Measurements from ENCODE around the gene CXCR3.
"Not testable (repeated sequence)": the region's sequence is repeated elsewhere in the genome, so short reads cannot be mapped to it uniquely, and the experiment has no call there.

The CXCR3 gene

DNA sequence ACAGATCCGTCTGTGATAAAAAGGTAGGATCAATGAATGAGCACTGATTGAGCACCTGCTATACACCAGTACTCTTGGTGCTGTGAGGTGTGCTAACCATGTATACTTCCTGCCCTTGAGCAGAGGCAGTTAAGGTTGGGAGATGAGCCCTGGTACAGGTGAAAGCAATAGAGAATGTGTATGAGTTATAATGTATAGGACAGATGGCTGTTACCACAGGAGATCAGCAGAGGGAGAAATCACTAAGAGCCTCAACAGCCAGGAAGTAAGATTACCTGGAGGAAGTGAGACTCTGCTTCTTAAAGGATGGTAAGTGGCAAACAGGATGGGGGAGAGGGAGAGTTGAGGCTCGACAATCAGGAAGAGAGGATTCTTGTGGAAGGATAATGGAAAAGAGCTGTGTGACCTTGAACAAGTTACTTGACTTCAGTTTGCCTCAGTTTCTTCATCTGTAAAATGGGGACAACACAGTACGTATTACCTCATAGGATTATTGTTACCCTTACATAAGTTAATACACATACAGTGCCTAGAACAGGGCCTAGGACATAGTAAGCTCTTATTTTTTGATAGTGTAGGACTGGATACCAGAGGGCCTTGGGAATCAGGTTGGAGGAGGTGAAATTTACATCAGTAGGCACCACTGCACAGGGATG, 9.1 kb downstream of the CXCR3 start:
- DNase-seq (ENCODE audit: low spot score): no peak

DNA sequence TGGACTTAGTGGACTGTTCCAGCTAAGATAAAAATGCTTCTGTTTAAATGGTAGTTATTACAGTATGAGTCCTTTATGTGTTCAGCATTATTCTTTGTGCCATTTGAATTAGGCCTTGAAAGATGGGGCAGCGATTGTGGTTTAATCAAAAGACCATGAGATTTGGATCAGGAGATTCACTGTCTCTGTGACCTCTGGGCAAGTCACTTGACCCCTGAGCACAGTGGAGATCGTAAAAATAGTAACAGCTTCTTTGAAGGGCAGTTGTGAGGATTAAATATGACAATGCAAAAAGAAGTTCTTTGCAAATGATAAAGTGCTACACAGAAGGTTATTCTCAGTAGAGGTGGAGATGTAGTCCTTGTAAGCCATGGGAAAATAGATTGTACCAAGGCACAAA, 10.8 kb downstream of the CXCR3 start:
- DNase-seq (ENCODE audit: low spot score): no peak

DNA sequence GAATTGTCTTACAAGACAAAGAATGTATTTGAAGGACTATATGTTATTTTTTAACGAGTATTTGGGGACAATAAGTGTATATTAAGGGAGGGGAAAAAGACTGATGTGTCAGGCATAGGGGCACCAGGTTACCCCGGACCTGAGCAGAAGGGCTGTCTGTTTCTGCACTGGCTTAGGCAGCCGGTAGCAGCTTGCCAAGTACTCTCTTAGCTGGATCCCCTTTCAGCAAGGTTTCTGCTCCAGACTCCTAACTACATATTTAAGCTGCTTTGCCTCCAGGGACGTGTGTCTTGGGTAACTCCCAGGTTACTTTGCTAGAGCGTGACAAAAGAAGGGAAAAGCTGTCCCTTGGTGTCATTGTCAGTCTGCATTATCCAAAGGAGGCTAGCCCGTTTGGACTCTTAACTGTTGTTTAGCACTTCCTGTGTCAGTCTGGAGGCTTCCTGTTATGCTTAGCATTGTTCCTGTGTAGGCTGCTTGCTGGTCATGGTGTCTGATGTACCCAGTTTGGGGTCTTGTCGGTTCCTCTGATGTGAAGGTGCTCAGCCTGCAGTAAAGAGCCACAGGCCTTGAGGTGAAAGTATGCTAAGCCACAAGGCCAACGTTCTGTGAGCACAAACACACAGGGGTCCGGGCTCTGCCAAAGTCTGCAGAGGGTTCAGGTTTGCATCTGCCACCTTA, 11.6 kb downstream of the CXCR3 start:
- no peak for DNase-seq (ENCODE audit: low spot score)

DNA sequence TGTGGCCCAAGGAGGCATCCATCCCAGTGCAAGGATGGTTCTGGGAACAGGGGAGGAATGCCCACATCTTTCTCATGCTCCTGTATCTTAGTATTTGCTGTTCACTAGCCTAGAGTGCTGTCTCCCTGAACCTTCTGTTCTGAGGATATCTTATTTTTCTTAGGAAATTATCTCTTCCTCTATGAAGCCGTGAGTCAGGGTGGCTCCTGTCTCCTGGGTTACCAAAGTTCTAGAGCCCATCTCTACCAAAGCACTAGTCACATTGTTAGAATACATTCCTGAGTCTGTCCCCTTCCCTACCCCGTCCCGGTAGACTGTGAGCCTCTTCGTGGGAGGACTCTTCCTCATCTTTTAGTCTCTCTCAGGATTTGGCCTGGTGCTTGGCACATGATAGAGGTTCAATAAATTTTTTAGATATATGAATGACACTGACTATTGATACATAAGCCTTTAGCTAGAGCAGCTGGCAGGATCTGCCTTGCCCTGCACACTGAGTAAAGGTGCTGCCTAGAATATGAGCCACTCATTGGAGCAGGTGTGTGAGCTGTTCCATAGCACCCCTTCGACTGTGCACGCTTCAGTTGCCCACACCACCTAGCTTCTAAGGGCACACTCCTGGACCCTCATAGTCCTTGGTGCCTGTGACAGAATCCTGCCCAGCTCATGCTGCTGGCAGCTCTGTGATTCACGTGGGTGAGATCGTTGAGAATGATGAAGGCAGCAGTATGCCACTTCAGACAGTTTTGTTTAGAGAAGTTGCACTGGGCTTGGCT, 13.3 kb downstream of the CXCR3 start:
- DNase-seq (ENCODE audit: low spot score): no peak

DNA sequence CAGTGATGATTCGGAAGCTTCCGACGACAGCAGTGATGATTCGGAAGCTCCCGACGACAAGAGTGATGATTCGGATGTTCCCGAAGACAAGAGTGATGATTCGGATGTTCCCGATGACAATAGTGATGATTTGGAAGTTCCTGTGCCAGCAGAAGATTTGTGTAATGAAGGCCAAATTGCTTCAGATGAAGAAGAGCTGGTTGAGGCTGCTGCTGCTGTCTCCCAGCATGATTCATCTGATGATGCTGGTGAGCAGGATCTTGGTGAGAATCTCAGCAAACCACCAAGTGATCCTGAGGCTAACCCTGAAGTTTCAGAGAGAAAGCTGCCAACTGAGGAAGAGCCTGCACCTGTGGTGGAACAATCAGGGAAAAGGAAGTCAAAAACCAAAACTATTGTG, 14.2 kb downstream of the CXCR3 start:
- DNase-seq (ENCODE audit: low spot score): no peak

DNA sequence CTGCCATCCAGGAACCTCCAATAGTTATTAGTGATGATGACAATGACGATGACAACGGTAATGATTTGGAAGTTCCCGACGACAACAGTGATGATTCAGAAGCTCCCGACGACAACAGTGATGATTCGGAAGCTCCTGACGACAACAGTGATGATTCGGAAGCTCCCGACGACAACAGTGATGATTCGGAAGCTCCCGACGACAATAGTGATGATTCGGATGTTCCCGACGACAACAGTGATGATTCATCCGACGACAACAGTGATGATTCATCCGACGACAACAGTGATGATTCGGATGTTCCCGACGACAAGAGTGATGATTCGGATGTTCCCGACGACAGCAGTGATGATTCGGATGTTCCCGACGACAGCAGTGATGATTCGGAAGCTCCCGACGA, 14.7 kb downstream of the CXCR3 start:
- no peak for DNase-seq (ENCODE audit: low spot score)

DNA sequence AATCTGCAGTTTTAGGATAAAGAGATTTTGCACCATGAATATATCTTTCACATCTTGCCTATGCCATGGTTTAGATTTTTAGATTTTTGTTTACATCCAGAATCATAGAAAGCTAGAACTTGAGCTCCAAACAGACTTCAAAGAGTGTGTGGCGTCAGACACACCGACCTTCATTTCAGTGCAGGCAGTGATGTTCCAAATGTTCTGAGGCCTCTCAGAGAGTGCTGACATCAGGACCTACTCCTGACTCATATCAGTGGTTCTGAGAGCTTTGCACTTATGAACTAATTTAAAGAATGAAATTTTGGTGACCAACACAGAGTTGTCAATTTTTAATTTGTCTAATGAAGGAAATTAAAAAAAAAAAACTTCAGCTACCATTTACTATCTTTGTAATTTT, 18.3 kb downstream of the CXCR3 start:
- DNase-seq (ENCODE audit: low spot score): no peak

DNA sequence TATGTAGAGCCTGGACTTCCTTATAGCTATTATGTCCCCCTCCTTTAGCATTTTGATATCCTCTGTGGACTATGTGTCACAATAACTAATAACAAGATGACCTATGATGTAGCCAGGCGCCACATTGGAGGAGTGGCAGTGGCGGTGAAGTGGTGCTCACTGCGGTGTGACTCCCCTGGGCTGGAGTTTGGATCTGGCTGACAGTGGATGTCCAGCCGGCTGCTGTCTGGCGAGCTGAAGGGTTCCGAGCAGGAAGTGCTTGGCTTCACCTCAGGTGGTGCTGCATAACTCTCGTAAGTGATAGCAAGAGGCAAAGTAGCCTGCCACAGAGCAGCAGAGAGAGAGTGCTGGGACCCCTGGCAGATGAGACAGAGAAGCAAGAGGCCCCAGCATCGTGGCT, 25.1 kb downstream of the CXCR3 start:
- not testable (repeated sequence) for DNase-seq (ENCODE audit: low spot score)

DNA sequence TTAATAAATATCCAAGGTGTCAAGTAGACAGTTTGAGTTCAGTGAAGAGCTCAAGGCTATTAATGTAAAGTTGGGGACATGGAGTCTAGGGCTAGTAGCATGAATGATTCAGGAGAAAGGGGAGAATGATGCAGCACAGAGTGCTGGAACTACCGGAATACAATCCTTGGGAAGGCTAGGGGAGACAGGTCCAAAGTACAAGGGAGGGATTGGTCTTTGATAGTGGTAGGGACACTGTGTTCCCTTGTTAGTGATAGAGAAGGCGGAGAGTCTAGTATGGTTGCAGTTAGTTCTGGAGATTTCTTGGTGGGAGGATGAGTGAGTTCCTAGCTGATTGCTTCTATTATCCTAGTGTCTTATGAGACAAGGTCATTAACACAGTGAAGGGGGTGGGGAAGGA, 31.4 kb downstream of the CXCR3 start:
- DNase-seq (ENCODE audit: low spot score): no peak

DNA sequence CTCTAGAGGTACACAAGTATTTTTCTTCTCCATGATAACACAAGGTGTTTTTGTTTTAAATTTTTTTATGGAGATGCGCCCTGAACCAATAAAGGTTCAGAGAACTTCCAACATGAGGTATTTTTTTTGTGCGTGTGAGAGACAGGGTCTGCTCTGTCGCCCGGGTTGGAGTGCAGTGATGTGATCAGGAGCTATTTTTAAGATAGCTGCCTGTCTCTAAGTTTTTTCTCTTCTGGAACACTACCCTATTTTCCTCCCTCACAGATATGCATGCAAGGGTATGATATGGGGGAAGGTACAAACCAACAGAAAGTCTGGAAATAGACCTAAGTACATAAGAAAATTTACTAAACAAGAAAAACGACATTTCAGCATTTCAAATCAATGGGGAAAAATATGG, 37.1 kb downstream of the CXCR3 start:
- no peak for DNase-seq (ENCODE audit: low spot score)

DNA sequence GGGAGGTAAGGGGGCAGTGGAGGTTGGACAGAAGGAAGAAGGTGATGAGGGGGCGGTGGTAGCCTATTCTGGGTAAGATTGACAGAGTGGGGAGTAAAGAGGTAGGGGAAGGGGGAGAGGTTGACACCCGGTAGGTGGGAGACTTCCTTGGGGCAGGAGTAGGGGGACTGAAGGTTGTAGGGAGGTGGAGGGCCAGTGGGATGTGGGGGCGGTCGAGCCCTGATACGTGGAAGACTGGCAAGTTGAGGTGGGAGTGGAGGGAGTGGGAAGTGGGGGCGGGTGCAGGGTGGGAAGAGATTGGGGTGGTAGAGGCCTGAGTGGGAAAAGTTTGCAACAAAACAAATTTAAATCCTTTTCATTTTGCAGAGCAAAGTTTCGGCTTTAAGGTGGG, 38.3 kb downstream of the CXCR3 start:
- peak; percentile 13 for DNase-seq (ENCODE audit: low spot score)

DNA sequence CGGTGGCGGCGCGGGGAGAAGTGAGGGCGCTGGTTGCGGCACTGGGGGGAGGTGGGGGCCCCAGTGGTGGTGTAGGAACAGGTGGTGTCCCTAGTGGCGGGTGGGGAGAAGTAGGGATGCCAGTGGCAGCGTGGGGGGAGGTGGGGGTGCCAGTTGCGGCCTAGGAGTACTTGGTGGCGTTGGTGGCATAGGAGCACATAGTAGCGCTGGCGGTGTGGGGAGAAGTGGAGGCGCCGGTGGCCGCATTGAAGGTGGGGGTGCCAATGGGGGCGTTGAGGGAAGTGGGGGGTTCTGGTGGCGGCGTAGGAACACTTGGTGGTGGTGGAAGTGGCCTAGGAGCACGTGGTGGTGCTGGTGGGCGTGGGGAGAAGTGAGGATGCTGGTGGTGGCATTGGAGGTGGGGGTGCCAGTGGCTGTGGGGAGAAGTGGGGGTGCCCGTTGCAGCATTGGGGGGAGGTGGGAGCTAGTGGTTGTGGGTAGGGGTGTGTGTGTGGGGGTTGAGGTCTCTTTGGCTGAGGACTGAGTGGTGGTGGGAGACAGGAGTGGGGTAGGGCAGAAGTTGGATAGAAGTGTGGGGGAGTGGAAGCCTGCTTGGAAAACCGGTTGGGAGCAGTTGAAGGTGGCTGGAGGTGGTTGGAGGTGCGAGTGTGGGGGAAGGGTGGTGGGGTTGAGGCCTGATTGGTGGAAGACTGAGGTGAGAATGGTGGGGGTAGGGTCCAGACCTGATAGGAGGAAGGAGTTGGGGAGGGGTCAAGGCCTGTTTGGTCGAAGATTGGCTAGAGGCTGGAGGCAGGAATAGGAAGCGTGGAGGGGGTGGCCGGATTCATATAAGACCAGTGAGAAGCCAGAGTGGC, 38.9 kb downstream of the CXCR3 start:
- DNase-seq (ENCODE audit: low spot score): peak; percentile 42

DNA sequence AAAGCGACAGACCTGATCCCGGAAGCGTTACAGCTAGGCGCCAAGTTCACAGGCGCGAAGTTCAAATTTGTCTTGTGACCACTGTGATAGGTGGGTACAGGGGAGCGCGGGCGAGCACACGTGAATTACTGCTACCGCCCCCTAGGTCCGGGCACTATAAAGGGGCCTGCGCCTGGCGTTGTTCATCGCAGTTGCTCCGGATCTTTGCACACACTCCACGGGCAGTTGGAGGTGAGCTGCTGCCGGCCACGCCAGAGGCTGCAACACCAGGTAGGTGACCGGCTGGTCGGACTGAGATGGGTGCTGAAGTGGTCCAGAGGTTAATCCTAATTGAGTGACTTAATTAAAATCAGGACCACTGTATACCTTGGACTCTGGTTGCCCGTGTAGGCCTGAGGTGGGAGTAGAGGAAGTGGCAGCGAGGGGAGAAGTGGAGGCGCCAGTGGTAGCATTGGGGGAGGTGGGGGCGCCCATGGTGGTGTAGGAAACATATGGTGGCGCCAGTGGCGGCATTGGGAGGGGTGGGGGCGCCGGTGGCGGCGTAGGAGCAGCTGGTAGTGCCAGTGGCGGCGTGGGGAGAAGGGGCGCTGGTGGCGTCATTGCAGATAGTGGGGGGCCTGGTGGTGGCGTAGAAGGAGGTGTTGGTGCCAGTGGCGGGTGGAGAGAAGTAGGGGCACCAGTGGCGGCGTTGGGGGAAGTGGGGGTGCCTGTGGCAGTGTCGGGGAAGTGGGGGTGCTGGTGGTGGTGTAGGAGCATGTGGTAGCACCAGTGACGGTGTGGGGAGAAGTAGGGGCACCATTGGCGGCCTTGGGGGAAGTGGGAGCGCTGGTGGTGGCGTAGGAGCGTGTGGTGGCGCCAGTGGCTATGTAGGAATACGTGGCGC, 39.8 kb downstream of the CXCR3 start, which contains the start of gene GCNA:
TSS of gene GCNA (plus strand) at position 185 of the 883 bp plus-strand sequence. CDS start 2,385 bp downstream, outside the sequence.
- DNase-seq (ENCODE audit: low spot score): no peak

DNA sequence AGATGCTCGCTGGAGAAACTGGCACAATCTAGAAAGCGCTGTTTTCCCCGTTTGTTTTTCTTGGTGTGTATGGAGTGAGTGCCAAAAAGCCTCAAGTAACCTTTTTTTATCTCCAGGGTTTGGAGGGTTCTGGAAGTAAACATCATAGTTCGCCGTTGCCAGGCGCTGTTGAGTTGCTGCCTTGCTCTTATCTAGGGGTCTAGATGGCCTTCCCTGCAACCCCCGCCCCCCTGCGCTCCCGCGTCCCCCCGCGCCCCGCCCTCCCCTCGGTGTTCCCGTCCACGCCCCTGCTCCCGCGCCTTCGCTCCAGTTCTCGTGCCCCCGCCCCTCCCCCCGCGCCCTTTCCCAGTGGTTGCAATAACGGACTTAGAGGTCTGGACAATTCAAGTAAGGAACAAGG, 40.6 kb downstream of the CXCR3 start:
- no peak for DNase-seq (ENCODE audit: low spot score)

DNA sequence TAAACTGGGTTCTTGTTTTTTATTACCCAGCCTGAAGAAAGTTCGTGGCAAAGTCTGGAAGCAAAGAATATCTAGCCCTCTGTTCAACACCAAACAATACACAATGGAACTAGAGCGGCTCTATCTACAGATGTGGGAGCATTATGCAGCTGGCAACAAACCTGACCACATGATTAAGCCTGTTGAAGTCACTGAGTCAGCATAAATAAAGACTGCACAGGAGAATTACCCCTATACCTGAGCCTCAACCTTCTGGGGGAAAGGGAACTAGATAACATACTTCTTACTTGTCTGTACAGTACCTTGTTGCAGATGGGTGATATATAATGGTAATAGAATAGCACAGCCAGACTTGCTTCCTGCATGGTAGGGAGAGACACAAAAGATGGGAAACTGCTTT, 44.7 kb downstream of the CXCR3 start:
- no peak for DNase-seq (ENCODE audit: low spot score)

DNA sequence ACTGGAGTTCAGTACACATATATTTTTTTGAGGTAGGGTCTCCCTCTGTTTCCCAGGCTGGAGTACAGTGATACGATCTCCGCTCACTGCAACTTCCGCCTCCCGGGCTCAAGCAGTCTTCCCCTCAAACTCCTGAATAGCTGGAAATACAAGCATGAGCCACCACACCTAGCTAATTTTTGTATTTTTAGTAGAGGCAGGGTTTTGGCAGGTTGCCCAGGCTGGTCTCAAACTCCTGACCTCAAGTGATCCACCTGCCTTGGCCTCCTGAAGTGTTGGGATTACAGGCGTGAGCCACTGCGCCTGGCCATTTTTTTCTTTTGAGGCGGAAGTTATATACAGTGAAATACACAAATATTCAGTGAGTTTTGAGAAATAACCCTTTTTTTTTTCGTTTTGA, 46.9 kb downstream of the CXCR3 start:
- DNase-seq (ENCODE audit: low spot score): not testable (repeated sequence)

Data from iPS-NIHi11 (cell line).